HepG2 (cell line): ENCODE results near the gene UBE2D3. TPM values are rescaled to one million over a fixed set of nuclear protein-coding genes. Genes with fewer than 3 reads are reported as not detected.

Experiments
- ATAC-seq: fragments of 200-7000 bp; cut with Tn5 transposase; 3 replicates; pipeline ENCODE4 v1.9.1; 2020; ENCODE audit warnings: mild to moderate bottlenecking, moderate library complexity
- BruUV-seq: library from RNA; stranded (reverse); fragments of 400-500 nt; replicated peaks from 2 replicates; lab custom pipeline; 2021; lab: Mats Ljungman, UMichigan
- CTCF ChIA-PET: fragments of 300-600 bp; formaldehyde crosslinking; extraction: SDS; loops from one replicate; lab custom pipeline; 2021; ENCODE audit warnings: low total read pairs, inconsistent platforms, low intra/inter-chr PET ratio; lab: Yijun Ruan, JAX
- POLR2A ChIA-PET: fragments of 350-600 bp; sonication (Branson Sonifier 250); formaldehyde crosslinking; loops from one replicate; lab custom pipeline; 2020; ENCODE audit warnings: antibody characterized with exemption, inconsistent platforms; lab: Yijun Ruan, JAX
- DNase-seq: peaks from one replicate; pipeline ENCODE4 v3.0.0-alpha.2; 2015; ENCODE audit warnings: low spot score
- FAIRE-seq: peaks from 3 replicates; lab custom pipeline; 2011; peaks lifted over from hg19 to GRCh38; lab: Jason Lieb, UNC
- H2AFZ ChIP-seq: one replicate; pipeline ENCODE4 v1.6.1; 2011; ENCODE audit warnings: low read length, inconsistent platforms
- H3K27ac ChIP-seq: fragments of 300-600 bp; 3 replicates; pipeline ENCODE4 v1.8.0; 2011; ENCODE audit warnings: mixed run types, mild to moderate bottlenecking, mixed read lengths, low read length, inconsistent platforms; ENCODE audit not compliant: insufficient read depth; ENCODE audit errors: extremely low read length
- H3K27me3 ChIP-seq, 2 experiments: fragments of 200-600 bp in 1 of 2; 2 replicates in 1 of 2; 3 replicates in 1 of 2; pipeline versions ENCODE4 v1.6.0 to v1.8.0; 2011; ENCODE audit warnings: low read length in 2 of 2, mild to moderate bottlenecking in 2 of 2, moderate library complexity in 2 of 2, inconsistent platforms in 1 of 2; ENCODE audit not compliant: insufficient read depth in 2 of 2, control insufficient read depth in 1 of 2
- H3K36me3 ChIP-seq, 2 experiments: fragments of 200-600 bp in 1 of 2; replicated peaks in 1 of 2; 2 replicates in 1 of 2; 3 replicates in 1 of 2; pipeline versions ENCODE4 v1.5.1 to v1.8.0; 2011; ENCODE audit warnings: low read length in 2 of 2, inconsistent platforms in 1 of 2; ENCODE audit not compliant: insufficient read depth in 2 of 2, control insufficient read depth in 1 of 2
- H3K4me1 ChIP-seq: 2 replicates; pipeline ENCODE4 v1.5.1; 2012; ENCODE audit warnings: low read length, inconsistent platforms; ENCODE audit not compliant: insufficient read depth
- H3K4me2 ChIP-seq: 2 replicates; pipeline ENCODE4 v1.6.0; 2011; ENCODE audit warnings: low read depth, low read length, inconsistent platforms
- H3K4me3 ChIP-seq, 3 experiments: fragments of 200-600 bp in 1 of 3; sonication (generic), shearing (Covaris generic) in 1 of 3; replicated peaks in 1 of 3; 2 replicates each; pipeline ENCODE4 v1.5.1; 2011 to 2016; ENCODE audit warnings: low read length in 3 of 3, inconsistent platforms in 2 of 3, low read depth in 2 of 3, mild to moderate bottlenecking in 2 of 3, control low read depth in 1 of 3, mixed read lengths in 1 of 3; ENCODE audit not compliant: insufficient read depth in 1 of 3
- H3K79me2 ChIP-seq: one replicate; pipeline ENCODE4 v1.6.1; 2011; ENCODE audit warnings: low read length, inconsistent platforms; ENCODE audit not compliant: insufficient read depth
- H3K9ac ChIP-seq: 2 replicates; pipeline ENCODE4 v1.6.0; 2011; ENCODE audit warnings: mild to moderate bottlenecking, low read depth, low read length, inconsistent platforms; ENCODE audit not compliant: insufficient read depth
- H3K9me3 ChIP-seq: 2 replicates; pipeline ENCODE4 v1.5.1; 2012; ENCODE audit warnings: mild to moderate bottlenecking, low read length
- H4K20me1 ChIP-seq: 2 replicates; pipeline ENCODE4 v1.6.0; 2011; ENCODE audit warnings: inconsistent platforms, mild to moderate bottlenecking, low read length, moderate library complexity; ENCODE audit not compliant: insufficient read depth
- NFAT5 ChIP-seq: sonication (generic); formaldehyde crosslinking; IDR thresholded peaks from 2 replicates; pipeline ENCODE4 v1.4.0; 2020; ENCODE audit warnings: missing genetic modification reagents
- RARG ChIP-seq: sonication (generic); formaldehyde crosslinking; IDR thresholded peaks from 2 replicates; pipeline ENCODE4 v1.4.0; 2020; ENCODE audit warnings: low read depth, mild to moderate bottlenecking, missing genetic modification reagents
- U2AF2 ChIP-seq: fragments of 200-400 bp; formaldehyde crosslinking; IDR thresholded peaks from 2 replicates; pipeline ENCODE4 v1.6.1; 2017; ENCODE audit warnings: low read depth, mild to moderate bottlenecking, low read length
- ZBTB7A ChIP-seq: sonication (generic); formaldehyde crosslinking; IDR thresholded peaks from 2 replicates; pipeline ENCODE4 v1.8.0; 2022; ENCODE audit warnings: mild to moderate bottlenecking, missing genetic modification reagents
- ZNF572 ChIP-seq: sonication (generic); formaldehyde crosslinking; IDR thresholded peaks from 2 replicates; pipeline ENCODE4 v1.5.1; 2020; ENCODE audit warnings: mild to moderate bottlenecking, missing genetic modification reagents
- ZNF788 ChIP-seq: sonication (generic); formaldehyde crosslinking; IDR thresholded peaks from 2 replicates; pipeline ENCODE4 v1.5.0; 2020; ENCODE audit warnings: mild to moderate bottlenecking, missing genetic modification reagents, borderline replicate concordance
- ZNF879 ChIP-seq: sonication (generic); formaldehyde crosslinking; IDR thresholded peaks from 2 replicates; pipeline ENCODE4 v1.8.1; 2023; ENCODE audit warnings: missing genetic modification reagents
- in situ Hi-C: cut with HindIII; loops from 2 replicates; pipeline ENCODE4 v1.10.0; 2017; ENCODE audit warnings: low pct_unique_long_range_greater_than_20kb; ENCODE audit not compliant: extremely low pct_ligation_motif_present
- intact Hi-C: fragments of 100-400 bp; cut with micrococcal nuclease; formaldehyde crosslinking; loops from one replicate; pipeline ENCODE4 v1.10.0; 2022; ENCODE audit not compliant: unreplicated experiment
- polyA plus RNA-seq, 8 experiments: library from polyadenylated mRNA; depleted of rRNA in 3 of 8; stranded (reverse) in 7 of 8; unstranded in 1 of 8; fragments of >200 nt; fragmentation: Illumina TruSeq in 4 of 8; extraction: Trizol in 4 of 8; gene quantifications; 2 replicates each; pipeline versions ENCODE4 v1.2.1 to v1.2.3, GENCODE V29; 2011 to 2016; ENCODE audit warnings: low read depth in 4 of 8, missing spikeins in 1 of 8, mixed read lengths in 1 of 8; ENCODE audit not compliant: insufficient read depth in 1 of 8
- total RNA-seq, 5 experiments: library from RNA; depleted of rRNA; stranded (reverse); fragments of >200 nt; fragmentation: Illumina TruSeq; extraction: Trizol; gene quantifications; 2 replicates each; pipeline ENCODE4 v1.2.3, GENCODE V29; 2016; ENCODE audit warnings: low read depth in 1 of 5
- TF ChIP-seq, protein P1 (sequence below), 2 experiments: fragments of 450-650 bp in 1 of 2; sonication (generic) in 1 of 2; formaldehyde crosslinking in 1 of 2; IDR thresholded peaks; 2 replicates each; pipeline versions ENCODE4 v1.6.1 to v1.8.0; 2016 to 2022; ENCODE audit warnings: antibody characterized with exemption in 1 of 2, mild to moderate bottlenecking in 1 of 2, missing genetic modification reagents in 1 of 2

Gene UBE2D3
- total and polyA plus RNA-seq, 2 of the 13 experiments (the other 11 are each of a cell fraction or from before 2014, with no cell fraction given) = 224 to 293 TPM

DNA sequence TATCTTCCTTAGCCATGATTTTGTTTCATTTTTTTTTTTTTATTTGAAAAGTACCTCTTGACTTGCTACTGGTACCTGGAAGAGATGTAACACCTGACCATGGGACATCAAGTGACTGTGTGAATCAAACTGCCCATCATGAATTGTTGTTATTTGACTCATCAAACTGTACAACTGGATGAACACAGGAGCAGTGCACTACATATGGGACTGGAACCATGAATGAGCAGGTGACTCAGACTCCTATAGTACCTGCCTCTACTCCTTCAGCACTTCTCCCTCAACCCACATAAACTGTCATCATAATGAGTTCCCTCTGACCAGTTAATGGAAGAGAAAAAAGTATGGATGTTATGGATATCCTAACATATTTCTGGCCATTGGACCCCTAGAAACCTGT, 15.9 kb upstream of the UBE2D3 start:
- H3K79me2 ChIP-seq = no peaks in the 10 kb centered on the region
- no peak overlapping the region for H3K27ac ChIP-seq
- ChIA-PET CTCF (no interaction called here), POLR2A (no interaction called here)
- no peaks in the 10 kb centered on the region for H3K36me3 ChIP-seq
- FAIRE-seq (no peak), ATAC-seq (no peak), DNase-seq (no peak)
- no peak overlapping the region for H3K4me3 ChIP-seq
- no peaks in the 10 kb centered on the region for H3K9me3 ChIP-seq
- no peak overlapping the region for H2AFZ ChIP-seq
- H3K9ac ChIP-seq = no peak overlapping the region
- H3K27me3 ChIP-seq = no peaks in the 10 kb centered on the region
- intact Hi-C loops (no loop called here), in situ Hi-C loops (no loop called here)
- BruUV-seq = no TSS peak
- no peaks in the 10 kb centered on the region for H3K4me1 ChIP-seq
- TF ChIP-seq, protein P1, sequence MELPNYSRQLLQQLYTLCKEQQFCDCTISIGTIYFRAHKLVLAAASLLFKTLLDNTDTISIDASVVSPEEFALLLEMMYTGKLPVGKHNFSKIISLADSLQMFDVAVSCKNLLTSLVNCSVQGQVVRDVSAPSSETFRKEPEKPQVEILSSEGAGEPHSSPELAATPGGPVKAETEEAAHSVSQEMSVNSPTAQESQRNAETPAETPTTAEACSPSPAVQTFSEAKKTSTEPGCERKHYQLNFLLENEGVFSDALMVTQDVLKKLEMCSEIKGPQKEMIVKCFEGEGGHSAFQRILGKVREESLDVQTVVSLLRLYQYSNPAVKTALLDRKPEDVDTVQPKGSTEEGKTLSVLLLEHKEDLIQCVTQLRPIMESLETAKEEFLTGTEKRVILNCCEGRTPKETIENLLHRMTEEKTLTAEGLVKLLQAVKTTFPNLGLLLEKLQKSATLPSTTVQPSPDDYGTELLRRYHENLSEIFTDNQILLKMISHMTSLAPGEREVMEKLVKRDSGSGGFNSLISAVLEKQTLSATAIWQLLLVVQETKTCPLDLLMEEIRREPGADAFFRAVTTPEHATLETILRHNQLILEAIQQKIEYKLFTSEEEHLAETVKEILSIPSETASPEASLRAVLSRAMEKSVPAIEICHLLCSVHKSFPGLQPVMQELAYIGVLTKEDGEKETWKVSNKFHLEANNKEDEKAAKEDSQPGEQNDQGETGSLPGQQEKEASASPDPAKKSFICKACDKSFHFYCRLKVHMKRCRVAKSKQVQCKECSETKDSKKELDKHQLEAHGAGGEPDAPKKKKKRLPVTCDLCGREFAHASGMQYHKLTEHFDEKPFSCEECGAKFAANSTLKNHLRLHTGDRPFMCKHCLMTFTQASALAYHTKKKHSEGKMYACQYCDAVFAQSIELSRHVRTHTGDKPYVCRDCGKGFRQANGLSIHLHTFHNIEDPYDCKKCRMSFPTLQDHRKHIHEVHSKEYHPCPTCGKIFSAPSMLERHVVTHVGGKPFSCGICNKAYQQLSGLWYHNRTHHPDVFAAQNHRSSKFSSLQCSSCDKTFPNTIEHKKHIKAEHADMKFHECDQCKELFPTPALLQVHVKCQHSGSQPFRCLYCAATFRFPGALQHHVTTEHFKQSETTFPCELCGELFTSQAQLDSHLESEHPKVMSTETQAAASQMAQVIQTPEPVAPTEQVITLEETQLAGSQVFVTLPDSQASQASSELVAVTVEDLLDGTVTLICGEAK (IDR thresholded peaks at IDR 0.05) = no peak
- TF ChIP-seq, protein P1 (CRISPR knock-in tag; IDR thresholded peaks at IDR 0.05) = no peak
- no peak for TF ChIP-seq ZNF788 (CRISPR knock-in tag)
- no peak for TF ChIP-seq RARG (CRISPR knock-in tag)
- TF ChIP-seq ZNF572 (CRISPR knock-in tag) = no peak
- TF ChIP-seq NFAT5 (CRISPR knock-in tag) = no peak
- no peak for TF ChIP-seq ZNF879 (CRISPR knock-in tag)
- no peak for TF ChIP-seq ZBTB7A (CRISPR knock-in tag)
- no peak for TF ChIP-seq U2AF2
- H3K4me2 ChIP-seq = no peak overlapping the region
- no peaks in the 10 kb centered on the region for H4K20me1 ChIP-seq
